ENCODE measurements around the gene QSOX2. TPM values are rescaled to one million over a fixed set of nuclear protein-coding genes. Genes with fewer than 3 reads are reported as not detected.

QSOX2 gene, protein sequence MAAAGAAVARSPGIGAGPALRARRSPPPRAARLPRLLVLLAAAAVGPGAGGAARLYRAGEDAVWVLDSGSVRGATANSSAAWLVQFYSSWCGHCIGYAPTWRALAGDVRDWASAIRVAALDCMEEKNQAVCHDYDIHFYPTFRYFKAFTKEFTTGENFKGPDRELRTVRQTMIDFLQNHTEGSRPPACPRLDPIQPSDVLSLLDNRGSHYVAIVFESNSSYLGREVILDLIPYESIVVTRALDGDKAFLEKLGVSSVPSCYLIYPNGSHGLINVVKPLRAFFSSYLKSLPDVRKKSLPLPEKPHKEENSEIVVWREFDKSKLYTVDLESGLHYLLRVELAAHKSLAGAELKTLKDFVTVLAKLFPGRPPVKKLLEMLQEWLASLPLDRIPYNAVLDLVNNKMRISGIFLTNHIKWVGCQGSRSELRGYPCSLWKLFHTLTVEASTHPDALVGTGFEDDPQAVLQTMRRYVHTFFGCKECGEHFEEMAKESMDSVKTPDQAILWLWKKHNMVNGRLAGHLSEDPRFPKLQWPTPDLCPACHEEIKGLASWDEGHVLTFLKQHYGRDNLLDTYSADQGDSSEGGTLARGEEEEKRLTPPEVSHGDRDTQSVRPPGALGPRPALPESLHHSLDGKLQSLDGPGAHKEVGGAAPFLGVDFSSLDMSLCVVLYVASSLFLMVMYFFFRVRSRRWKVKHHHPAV
- total RNA-seq = 10 to 100 TPM in 1 of 2 donors, 1 to 10 TPM in 1; 8.8 to 22.7 TPM

DNA sequence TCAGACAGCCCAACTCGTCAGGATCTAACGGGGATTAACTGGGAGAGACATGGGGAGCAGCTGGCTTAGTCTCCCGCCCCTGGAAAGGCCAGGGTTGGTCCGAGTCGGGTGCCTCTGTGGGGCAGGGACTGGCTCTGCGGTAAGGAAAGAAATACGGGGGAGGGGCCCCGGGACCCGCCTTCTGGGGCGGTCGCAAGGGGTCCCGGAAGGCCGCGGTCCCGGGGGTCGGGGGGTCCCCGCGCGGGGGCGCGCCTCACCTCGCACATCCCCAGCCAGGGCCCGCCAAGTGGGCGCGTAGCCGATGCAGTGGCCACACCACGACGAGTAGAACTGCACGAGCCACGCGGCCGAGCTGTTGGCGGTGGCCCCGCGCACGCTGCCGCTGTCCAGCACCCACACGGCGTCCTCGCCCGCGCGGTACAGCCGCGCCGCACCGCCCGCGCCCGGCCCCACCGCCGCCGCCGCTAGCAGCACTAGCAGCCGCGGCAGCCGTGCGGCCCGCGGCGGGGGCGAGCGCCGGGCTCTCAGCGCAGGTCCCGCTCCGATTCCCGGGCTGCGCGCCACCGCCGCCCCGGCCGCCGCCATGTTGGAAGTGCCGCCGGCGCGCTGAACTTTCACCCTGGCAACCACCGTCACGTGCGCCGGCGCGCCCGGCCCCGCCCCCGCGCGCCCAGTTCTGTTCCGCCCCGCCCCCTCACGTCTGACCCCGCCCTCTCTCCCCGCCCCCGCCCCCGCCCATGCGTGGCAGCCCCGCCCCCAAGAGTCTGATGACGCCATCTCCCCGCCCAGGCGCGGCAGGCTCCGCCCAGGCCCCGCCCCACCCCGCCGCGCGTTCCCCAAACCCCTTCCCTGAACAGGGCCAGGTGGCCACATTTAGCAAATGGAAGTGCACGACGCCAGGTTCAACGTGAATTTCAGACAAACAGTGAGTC is at the start of gene QSOX2:
Gene QSOX2 (minus strand): TSS at position 594 of the 932 bp plus-strand sequence. CDS start 9 bp downstream, at position 585.
- Histone ChIP-seq H3K27ac (peak within 1 kb of the TSS; percentile 45 to 77 (median 52)), H3K4me3 (peak within 1 kb of the TSS; percentile 23 to 40), H3K4me1 (peaks cover 87% of the 10 kb centered on the region), H3K27me3 (no peaks in the 10 kb centered on the region), H3K36me3 (replicated peaks in 1 of 2; ENCODE audit: insufficient read depth in 1 of 2, low read depth in 2 of 2) (no peaks in the 10 kb centered on the region), H3K9me3 (no peaks in the 10 kb centered on the region)
- ATAC-seq (peak; percentile 66), DNase-seq (peak; percentile 83 to 88 (median 86))
- WGBS, 2 donors = 0% methylated on average over 15 to 84 of the region's 112 CpGs
- intact Hi-C loops (cut with DNase I) = no loop called here
- TF ChIP-seq, protein P1, sequence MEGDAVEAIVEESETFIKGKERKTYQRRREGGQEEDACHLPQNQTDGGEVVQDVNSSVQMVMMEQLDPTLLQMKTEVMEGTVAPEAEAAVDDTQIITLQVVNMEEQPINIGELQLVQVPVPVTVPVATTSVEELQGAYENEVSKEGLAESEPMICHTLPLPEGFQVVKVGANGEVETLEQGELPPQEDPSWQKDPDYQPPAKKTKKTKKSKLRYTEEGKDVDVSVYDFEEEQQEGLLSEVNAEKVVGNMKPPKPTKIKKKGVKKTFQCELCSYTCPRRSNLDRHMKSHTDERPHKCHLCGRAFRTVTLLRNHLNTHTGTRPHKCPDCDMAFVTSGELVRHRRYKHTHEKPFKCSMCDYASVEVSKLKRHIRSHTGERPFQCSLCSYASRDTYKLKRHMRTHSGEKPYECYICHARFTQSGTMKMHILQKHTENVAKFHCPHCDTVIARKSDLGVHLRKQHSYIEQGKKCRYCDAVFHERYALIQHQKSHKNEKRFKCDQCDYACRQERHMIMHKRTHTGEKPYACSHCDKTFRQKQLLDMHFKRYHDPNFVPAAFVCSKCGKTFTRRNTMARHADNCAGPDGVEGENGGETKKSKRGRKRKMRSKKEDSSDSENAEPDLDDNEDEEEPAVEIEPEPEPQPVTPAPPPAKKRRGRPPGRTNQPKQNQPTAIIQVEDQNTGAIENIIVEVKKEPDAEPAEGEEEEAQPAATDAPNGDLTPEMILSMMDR (IDR thresholded peaks at IDR 0.05) = no peak
- peak in 2 of 3 donors; percentile 2 to 33 for TF ChIP-seq POLR2A (IDR thresholded peaks at IDR 0.05)

DNA sequence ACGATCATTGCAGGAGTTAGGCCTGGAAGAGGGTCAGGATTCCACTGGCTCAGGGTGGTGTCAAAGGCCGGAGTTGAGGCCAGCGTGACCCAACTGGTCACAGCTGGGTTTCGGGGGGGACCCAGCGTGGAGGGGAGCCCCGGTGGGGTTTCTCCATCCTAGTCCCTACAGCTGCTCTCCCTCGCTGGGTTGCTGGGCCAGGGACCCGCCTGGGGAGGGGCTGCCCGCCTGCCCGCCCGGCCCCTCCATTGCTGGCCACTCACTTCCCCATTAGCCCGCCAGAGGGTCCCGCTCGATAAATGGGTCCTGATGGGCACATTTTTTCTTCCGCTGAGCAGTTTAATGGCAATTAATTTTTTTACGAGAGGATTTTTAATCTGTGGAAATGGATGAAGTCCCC is 49.4 kb upstream of the QSOX2 start:
- Histone ChIP-seq H3K9me3 (no peaks in the 10 kb centered on the region), H3K4me1 (peaks cover 19% of the 10 kb centered on the region), H3K4me3 (no peak overlapping the region), H3K27ac (no peak overlapping the region), H3K27me3 (no peaks in the 10 kb centered on the region), H3K36me3 (replicated peaks in 1 of 2; ENCODE audit: insufficient read depth in 1 of 2, low read depth in 2 of 2) (no peaks in the 10 kb centered on the region)
- intact Hi-C loops (cut with DNase I) = no loop called here
- no peak for ATAC-seq
- DNase-seq = no peak
- 83 to 85% methylated on average over 16 of the region's 16 CpGs for WGBS, 2 donors
- TF ChIP-seq POLR2A (IDR thresholded peaks at IDR 0.05) = no peak
- TF ChIP-seq, protein P1 (IDR thresholded peaks at IDR 0.05) = no peak

DNA sequence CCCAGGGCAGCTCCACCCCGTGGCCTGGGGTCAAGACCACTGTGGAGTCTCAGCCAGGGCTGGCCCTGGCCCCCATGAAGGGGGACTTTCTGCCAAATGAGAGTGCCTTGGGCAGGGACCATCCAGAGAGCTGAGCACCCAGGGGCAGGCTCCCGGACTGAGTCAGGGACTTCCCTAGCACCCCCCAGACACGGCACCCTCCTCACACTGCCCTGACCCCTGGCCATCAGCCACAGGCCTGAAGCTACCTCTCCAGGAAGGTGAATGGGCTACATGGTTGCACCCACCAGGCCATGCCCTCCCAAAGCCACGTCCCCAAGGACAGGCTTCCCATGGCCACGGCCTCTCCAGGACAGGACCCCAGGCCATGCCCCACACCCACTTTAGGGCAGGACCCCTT is 48.8 kb upstream of the QSOX2 start:
- no peak for TF ChIP-seq POLR2A (IDR thresholded peaks at IDR 0.05)
- TF ChIP-seq, protein P1 (IDR thresholded peaks at IDR 0.05) = no peak
- no peak overlapping the region for H3K27ac ChIP-seq
- no peaks in the 10 kb centered on the region for H3K36me3 ChIP-seq (replicated peaks in 1 of 2; ENCODE audit: insufficient read depth in 1 of 2, low read depth in 2 of 2)
- ATAC-seq (no peak), DNase-seq (no peak)
- no peaks in the 10 kb centered on the region for H3K9me3 ChIP-seq
- no peak overlapping the region for H3K4me3 ChIP-seq
- H3K4me1 ChIP-seq = peaks cover 19% of the 10 kb centered on the region
- intact Hi-C loops (cut with DNase I) = no loop called here
- WGBS, 2 donors = 70 to 81% methylated on average over 2 to 4 of the region's 5 CpGs
- H3K27me3 ChIP-seq = no peaks in the 10 kb centered on the region

DNA sequence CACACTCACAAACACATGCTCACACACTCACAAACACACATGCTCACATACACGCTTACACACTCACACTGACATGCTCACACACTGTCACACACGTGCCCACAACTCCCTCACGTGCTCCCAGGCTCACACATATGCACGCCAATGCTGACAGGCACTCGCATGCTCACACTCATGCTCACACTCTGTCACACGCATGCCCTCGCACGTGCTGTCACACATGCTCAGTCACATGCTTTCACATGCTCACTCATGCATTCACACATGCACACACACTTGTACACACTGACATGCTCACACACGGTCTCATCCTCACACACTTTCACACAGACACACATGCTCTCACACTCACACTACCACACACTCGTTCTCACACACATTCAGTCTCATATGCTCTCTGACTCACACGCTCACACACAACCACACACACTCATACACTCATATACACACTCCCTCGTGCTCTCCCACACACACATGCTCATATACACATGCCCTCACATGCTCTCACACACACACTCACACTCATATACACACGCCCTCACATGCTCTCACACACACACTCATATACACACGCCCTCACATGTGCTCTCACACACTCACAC is 48.0 kb upstream of the QSOX2 start:
- WGBS, 2 donors = 80 to 83% methylated on average over 14 of the region's 14 CpGs
- intact Hi-C loops (cut with DNase I) = no loop called here
- H3K4me3 ChIP-seq = no peak overlapping the region
- H3K4me1 ChIP-seq = peaks cover 19% of the 10 kb centered on the region
- H3K36me3 ChIP-seq (replicated peaks in 1 of 2; ENCODE audit: insufficient read depth in 1 of 2, low read depth in 2 of 2) = no peaks in the 10 kb centered on the region
- H3K27me3 ChIP-seq = no peaks in the 10 kb centered on the region
- no peak for DNase-seq
- no peaks in the 10 kb centered on the region for H3K9me3 ChIP-seq
- H3K27ac ChIP-seq = no peak overlapping the region
- ATAC-seq = no peak
- no peak for TF ChIP-seq POLR2A (IDR thresholded peaks at IDR 0.05)
- TF ChIP-seq, protein P1 (IDR thresholded peaks at IDR 0.05) = no peak

All from body of pancreas (tissue), 4 donors.